Left colon (tissue), 2 donors: ENCODE results near the gene SPO11. TPM values are rescaled to one million over a fixed set of nuclear protein-coding genes. Genes with fewer than 3 reads are reported as not detected.
A peak's percentile ranks its signal among the peaks of the same experiment; 100 is the strongest.

Experiments used
- ATAC-seq: fragments of 200-7000 bp; cut with Tn5 transposase; one replicate; pipeline ENCODE4 v1.9.1; 2020; ENCODE audit warnings: mild to moderate bottlenecking, moderate library complexity
- DNase-seq, 2 donors: peaks; one replicate each; pipeline ENCODE4 v3.0.0-alpha.2; 2020
- intact Hi-C, 2 donors: fragments of 100-400 bp; cut with DNase I in 1 of 2; cut with micrococcal nuclease in 1 of 2; formaldehyde crosslinking; loops; one replicate each; pipeline versions ENCODE4 v1.11.2 to v1.14.0; 2022; cut with DNase I, micrococcal nuclease
- total RNA-seq, 2 donors: library from RNA; stranded (reverse); fragmentation: NEBNext Ultra II Directional; extraction: Animal tissue kit (Norgen Biotek cat#: 25700); gene quantifications; one replicate each; pipeline ENCODE4 v1.2.1, GENCODE V29; 2021
- donor health status: DM: no; HTN: no; CAD: no.
- donor health status: DM: yes; HTN: yes; CAD: no.

Gene SPO11
- total RNA-seq, 2 donors from 2014 or later: not detected

- ATAC-seq (no peak), DNase-seq (no peak)
- intact Hi-C loops: no loop called here
These were observed 34.8 kb downstream of the SPO11 start for GRCh38 chr20:57364451-57364850.

GRCh38 chr20:57369596-57369995 lies 40.0 kb downstream of the SPO11 start:
- intact Hi-C loops: no loop called here
- ATAC-seq: no peak
- no peak for DNase-seq

GRCh38 chr20:57370316-57370715 lies 40.7 kb downstream of the SPO11 start:
- intact Hi-C loops: loop anchor here in 1 of 2 donors (10.0 kb wide), 2 partner anchors 224 to 844 kb away; no protein-coding TSS in a partner anchor
- no peak for ATAC-seq
- no peak for DNase-seq

- ATAC-seq (no peak), DNase-seq (no peak)
- intact Hi-C loops: loop anchor here in 1 of 2 donors (10.0 kb wide), 2 partner anchors 223 to 843 kb away; no protein-coding TSS in a partner anchor
These were observed 41.8 kb downstream of the SPO11 start for GRCh38 chr20:57371363-57371762.

GRCh38 chr20:57372157-57372556 lies 42.6 kb downstream of the SPO11 start:
- ATAC-seq (no peak), DNase-seq (no peak)
- intact Hi-C loops: loop anchor here in 1 of 2 donors (10.0 kb wide), 2 partner anchors 223 to 843 kb away; no protein-coding TSS in a partner anchor

- DNase-seq (no peak), ATAC-seq (no peak)
- intact Hi-C loops: loop anchor here in 1 of 2 donors (10.0 kb wide), 2 partner anchors 222 to 842 kb away; no protein-coding TSS in a partner anchor
These were observed 43.2 kb downstream of the SPO11 start for GRCh38 chr20:57372581-57373350.

- ATAC-seq: no peak
- intact Hi-C loops: loop anchor here in 1 of 2 donors (10.0 kb wide), 2 partner anchors 220 to 840 kb away; no protein-coding TSS in a partner anchor
These were observed 44.8 kb downstream of the SPO11 start for GRCh38 chr20:57374343-57374930.

GRCh38 chr20:57374931-57375651 lies 45.5 kb downstream of the SPO11 start:
- peak; percentile 56 for ATAC-seq
- intact Hi-C loops: loop anchor here in 1 of 2 donors (10.0 kb wide), 2 partner anchors 220 to 840 kb away; no protein-coding TSS in a partner anchor

More at GRCh38 chr20:57374343-57374930, 44.8 kb downstream of the SPO11 start:
- DNase-seq: no peak

GRCh38 chr20:57375652-57376230 lies 46.1 kb downstream of the SPO11 start:
- intact Hi-C loops: loop anchor here in 1 of 2 donors (10.0 kb wide), 2 partner anchors 219 to 839 kb away; no protein-coding TSS in a partner anchor
- no peak for DNase-seq
- ATAC-seq: no peak

More at GRCh38 chr20:57374931-57375651, 45.5 kb downstream of the SPO11 start:
- peak in 1 of 2 donors; percentile 15 for DNase-seq

GRCh38 chr20:57377350-57377749 lies 47.7 kb downstream of the SPO11 start:
- DNase-seq: no peak
- ATAC-seq: no peak
- intact Hi-C loops: loop anchor here in 1 of 2 donors (10.0 kb wide), 2 partner anchors 217 to 837 kb away; no protein-coding TSS in a partner anchor

- intact Hi-C loops: loop anchor here in 1 of 2 donors (10.0 kb wide), 2 partner anchors 217 to 837 kb away; no protein-coding TSS in a partner anchor
- ATAC-seq (no peak), DNase-seq (no peak)
These were observed 48.5 kb downstream of the SPO11 start for GRCh38 chr20:57378107-57378506.

- DNase-seq (no peak), ATAC-seq (no peak)
- intact Hi-C loops: loop anchor here in 1 of 2 donors (10.0 kb wide), 2 partner anchors 216 to 836 kb away; no protein-coding TSS in a partner anchor
These were observed 49.2 kb downstream of the SPO11 start for GRCh38 chr20:57378646-57379262.

- intact Hi-C loops: loop anchor here in 1 of 2 donors (10.0 kb wide), 2 partner anchors 216 to 836 kb away; no protein-coding TSS in a partner anchor
- ATAC-seq (no peak), DNase-seq (no peak)
These were observed 49.7 kb downstream of the SPO11 start for GRCh38 chr20:57379263-57379647.

- DNase-seq: no peak
- ATAC-seq: no peak
- intact Hi-C loops: loop anchor here in 1 of 2 donors (2.0 kb wide), 1 partner anchor 115 kb away; no protein-coding TSS in a partner anchor
These were observed 50.6 kb downstream of the SPO11 start for GRCh38 chr20:57380081-57380750.

GRCh38 chr20:57381596-57382503 lies 52.2 kb downstream of the SPO11 start:
- peak; percentile 27 for ATAC-seq
- intact Hi-C loops: loop anchor here in 1 of 2 donors (2.0 kb wide), 1 partner anchor 113 kb away; no protein-coding TSS in a partner anchor
- DNase-seq: peak in 1 of 2 donors; percentile 87

GRCh38 chr20:57382516-57382915 lies 52.9 kb downstream of the SPO11 start:
- DNase-seq (no peak), ATAC-seq (no peak)
- intact Hi-C loops: no loop called here
